Measurements from ENCODE around the gene COL5A2. TPM values are rescaled to one million over a fixed set of nuclear protein-coding genes. Genes with fewer than 3 reads are reported as not detected.

The COL5A2 gene
- polyA plus RNA-seq, 4 donors, result 145 to 164 (median 157) TPM

GRCh38 chr2:189181706-189182105 is 2.1 kb upstream of the COL5A2 start:
- no peak for DNase-seq (ENCODE audit: low read depth in 4 of 4, low spot score in 3 of 4)

- peak; percentile 29 to 44 (median 37) for DNase-seq (ENCODE audit: low read depth in 4 of 4, low spot score in 3 of 4)
Measured at GRCh38 chr2:189178726-189179569, 613 bp downstream of the COL5A2 start.

- DNase-seq (ENCODE audit: low read depth in 4 of 4, low spot score in 3 of 4), result peak in 1 of 4 donors; percentile 33
Measured at GRCh38 chr2:189178054-189178453, 1.5 kb downstream of the COL5A2 start.

- DNase-seq (ENCODE audit: low read depth in 4 of 4, low spot score in 3 of 4), result no peak
Measured at GRCh38 chr2:189177251-189177840, 2.2 kb downstream of the COL5A2 start.

- DNase-seq (ENCODE audit: low read depth in 4 of 4, low spot score in 3 of 4), result no peak
Measured at GRCh38 chr2:189176516-189176915, 3.0 kb downstream of the COL5A2 start.

GRCh38 chr2:189175869-189176433 is 3.6 kb downstream of the COL5A2 start:
- DNase-seq (ENCODE audit: low read depth in 4 of 4, low spot score in 3 of 4), result no peak

GRCh38 chr2:189171956-189172609 is 7.5 kb downstream of the COL5A2 start:
- no peak for DNase-seq (ENCODE audit: low read depth in 4 of 4, low spot score in 3 of 4)

- DNase-seq (ENCODE audit: low read depth in 4 of 4, low spot score in 3 of 4), result no peak
Measured at GRCh38 chr2:189168856-189169499, 10.6 kb downstream of the COL5A2 start.

- DNase-seq (ENCODE audit: low read depth in 4 of 4, low spot score in 3 of 4), result no peak
Measured at GRCh38 chr2:189165656-189166380, 13.7 kb downstream of the COL5A2 start.

GRCh38 chr2:189164746-189165145 is 14.8 kb downstream of the COL5A2 start:
- no peak for DNase-seq (ENCODE audit: low read depth in 4 of 4, low spot score in 3 of 4)

- no peak for DNase-seq (ENCODE audit: low read depth in 4 of 4, low spot score in 3 of 4)
Measured at GRCh38 chr2:189163889-189164288, 15.7 kb downstream of the COL5A2 start.

GRCh38 chr2:189162566-189162965 is 17.0 kb downstream of the COL5A2 start:
- no peak for DNase-seq (ENCODE audit: low read depth in 4 of 4, low spot score in 3 of 4)

GRCh38 chr2:189161894-189162293 is 17.7 kb downstream of the COL5A2 start:
- DNase-seq (ENCODE audit: low read depth in 4 of 4, low spot score in 3 of 4), result no peak

- no peak for DNase-seq (ENCODE audit: low read depth in 4 of 4, low spot score in 3 of 4)
Measured at GRCh38 chr2:189159717-189160116, 19.8 kb downstream of the COL5A2 start.

GRCh38 chr2:189159273-189159672 is 20.3 kb downstream of the COL5A2 start:
- DNase-seq (ENCODE audit: low read depth in 4 of 4, low spot score in 3 of 4), result no peak

GRCh38 chr2:189157939-189158338 is 21.6 kb downstream of the COL5A2 start:
- DNase-seq (ENCODE audit: low read depth in 4 of 4, low spot score in 3 of 4), result no peak

- DNase-seq (ENCODE audit: low read depth in 4 of 4, low spot score in 3 of 4), result no peak
Measured at GRCh38 chr2:189157456-189157855, 22.1 kb downstream of the COL5A2 start.

GRCh38 chr2:189155795-189156194 is 23.8 kb downstream of the COL5A2 start:
- DNase-seq (ENCODE audit: low read depth in 4 of 4, low spot score in 3 of 4), result no peak

- DNase-seq (ENCODE audit: low read depth in 4 of 4, low spot score in 3 of 4), result peak; percentile 34 to 60 (median 50)
Measured at GRCh38 chr2:189153619-189154018, 25.9 kb downstream of the COL5A2 start.

- DNase-seq (ENCODE audit: low read depth in 4 of 4, low spot score in 3 of 4), result no peak
Measured at GRCh38 chr2:189152483-189152882, 27.1 kb downstream of the COL5A2 start.

Measured in right renal pelvis (tissue), 4 donors.